Left lung (tissue), 10 donors: ENCODE measurements around the gene ZNF136. TPM values are rescaled to one million over a fixed set of nuclear protein-coding genes. Genes with fewer than 3 reads are reported as not detected.

ENCODE experiments used
- ATAC-seq: fragments of 200-7000 bp; cut with Tn5 transposase; one replicate; pipeline ENCODE4 v1.9.1; 2020; ENCODE audit warnings: moderate library complexity
- DNase-seq, 4 donors: peaks; one replicate each; pipeline ENCODE4 v3.0.0-alpha.2; 2013 to 2020
- H3K27ac ChIP-seq, 2 donors: fragments of 200-600 bp; sonication (generic) in 1 of 2; one replicate each; pipeline versions ENCODE4 v1.5.0 to v1.8.0; 2020 to 2021
- H3K27me3 ChIP-seq, 2 donors: fragments of 200-600 bp; sonication (generic) in 1 of 2; one replicate each; pipeline versions ENCODE4 v1.5.0 to v1.8.0; 2020 to 2021
- H3K36me3 ChIP-seq, 2 donors: fragments of 200-600 bp; sonication (generic) in 1 of 2; one replicate each; pipeline versions ENCODE4 v1.5.0 to v1.8.0; 2020 to 2021
- H3K4me1 ChIP-seq, 2 donors: fragments of 200-600 bp; one replicate each; pipeline ENCODE4 v1.8.0; 2021
- H3K4me3 ChIP-seq, 2 donors: fragments of 200-600 bp; sonication (generic) in 1 of 2; one replicate each; pipeline versions ENCODE4 v1.5.0 to v1.8.0; 2020 to 2021; ENCODE audit warnings: mild to moderate bottlenecking in 1 of 2
- H3K9me3 ChIP-seq, 2 donors: fragments of 200-600 bp; sonication (generic) in 1 of 2; one replicate each; pipeline versions ENCODE4 v1.5.0 to v1.8.0; 2020 to 2021
- CTCF ChIP-seq, 2 donors: fragments of 200-600 bp; sonication (generic) in 1 of 2; IDR thresholded peaks; one replicate each; pipeline versions ENCODE4 v1.5.0 to v1.8.0; 2021; ENCODE audit warnings: antibody characterized with exemption in 2 of 2
- intact Hi-C, 2 donors: fragments of 100-400 bp; cut with DNase I; formaldehyde crosslinking; loops; one replicate each; pipeline versions ENCODE4 v1.11.2 to v1.14.2; 2022
- polyA plus RNA-seq, 6 donors: library from polyadenylated mRNA; unstranded; fragments of 120-200 nt; gene quantifications; one replicate each; pipeline ENCODE4 v1.2.1, GENCODE V29; 2013; ENCODE audit not compliant: insufficient read length in 6 of 6
- total RNA-seq, 2 donors: library from RNA; stranded (reverse); fragmentation: NEBNext Ultra II Directional; extraction: Animal tissue kit (Norgen Biotek cat#: 25700); gene quantifications; one replicate each; pipeline ENCODE4 v1.2.1, GENCODE V29; 2021
- donor health status: DM: no; HTN: yes; CAD: no.
- donor health status: DM: no; HTN: no; CAD: no.

Gene ZNF136
- total and polyA plus RNA-seq, 8 donors = 8.9 to 18.3 (median 15.2) TPM

GRCh38 chr19:12202250-12202649 is 39.4 kb downstream of the ZNF136 start:
- H3K27me3 ChIP-seq = no peaks in the 10 kb centered on the region
- peak in 1 of 4 donors; percentile 48 for DNase-seq
- ATAC-seq = peak; percentile 87

GRCh38 chr19:12205296-12205695 is 42.4 kb downstream of the ZNF136 start:
- no peak for TF ChIP-seq CTCF (IDR thresholded peaks at IDR 0.05)
- Histone ChIP-seq H3K4me1 (peaks cover 0 to 4% of the 10 kb centered on the region in 2 donors), H3K27ac (no peak overlapping the region), H3K9me3 (peaks cover 0 to 57% of the 10 kb centered on the region in 2 donors), H3K4me3 (no peak overlapping the region), H3K27me3 (no peaks in the 10 kb centered on the region), H3K36me3 (peaks cover 0 to 26% of the 10 kb centered on the region in 2 donors)
- ATAC-seq = no peak
- intact Hi-C loops = no loop called here
- no peak for DNase-seq

More at GRCh38 chr19:12202250-12202649, 39.4 kb downstream of the ZNF136 start:
- peaks cover 0 to 4% of the 10 kb centered on the region in 2 donors for H3K4me1 ChIP-seq
- no peak overlapping the region for H3K27ac ChIP-seq
- intact Hi-C loops = no loop called here
- H3K4me3 ChIP-seq = no peak overlapping the region
- peaks cover 0 to 43% of the 10 kb centered on the region in 2 donors for H3K9me3 ChIP-seq
- peaks cover 0 to 3% of the 10 kb centered on the region in 2 donors for H3K36me3 ChIP-seq
- peak in 1 of 2 donors; percentile 16 for TF ChIP-seq CTCF (IDR thresholded peaks at IDR 0.05)

GRCh38 chr19:12208221-12208620 is 45.3 kb downstream of the ZNF136 start:
- intact Hi-C loops = no loop called here

GRCh38 chr19:12217332-12217731 is 54.4 kb downstream of the ZNF136 start:
- H3K36me3 ChIP-seq = peaks cover 0 to 9% of the 10 kb centered on the region in 2 donors
- no peaks in the 10 kb centered on the region for H3K4me1 ChIP-seq
- ATAC-seq (no peak), DNase-seq (no peak)
- no peaks in the 10 kb centered on the region for H3K27me3 ChIP-seq
- peaks cover 0 to 90% of the 10 kb centered on the region in 2 donors for H3K9me3 ChIP-seq
- H3K27ac ChIP-seq = no peak overlapping the region
- intact Hi-C loops = no loop called here
- no peak overlapping the region for H3K4me3 ChIP-seq
- no peak for TF ChIP-seq CTCF (IDR thresholded peaks at IDR 0.05)

More at GRCh38 chr19:12208221-12208620, 45.3 kb downstream of the ZNF136 start:
- ATAC-seq (no peak), DNase-seq (no peak)
- Histone ChIP-seq H3K36me3 (peaks cover 0 to 26% of the 10 kb centered on the region in 2 donors), H3K9me3 (peaks cover 5 to 86% of the 10 kb centered on the region in 2 donors), H3K27me3 (no peaks in the 10 kb centered on the region), H3K4me3 (no peak overlapping the region), H3K27ac (no peak overlapping the region), H3K4me1 (no peaks in the 10 kb centered on the region)
- no peak for TF ChIP-seq CTCF (IDR thresholded peaks at IDR 0.05)

GRCh38 chr19:12222980-12223630 is 60.2 kb downstream of the ZNF136 start:
- no peak overlapping the region for H3K27ac ChIP-seq
- peaks cover 0 to 39% of the 10 kb centered on the region in 2 donors for H3K9me3 ChIP-seq
- no peak overlapping the region for H3K4me3 ChIP-seq
- no peaks in the 10 kb centered on the region for H3K4me1 ChIP-seq
- DNase-seq (no peak), ATAC-seq (no peak)
- peaks cover 0 to 9% of the 10 kb centered on the region in 2 donors for H3K36me3 ChIP-seq
- no peaks in the 10 kb centered on the region for H3K27me3 ChIP-seq
- no peak for TF ChIP-seq CTCF (IDR thresholded peaks at IDR 0.05)
- intact Hi-C loops = no loop called here
